Testis (tissue), 2 donors: ENCODE measurements around the gene B3GALNT2.
"Not testable (repeated sequence)": the region's sequence is repeated elsewhere in the genome, so short reads cannot be mapped to it uniquely, and the experiment has no call there.

ENCODE experiments used
- CTCF ChIP-seq, 3 experiments: fragments of 450-650 bp in 2 of 3; fragments of 200-600 bp in 1 of 3; sonication (generic) in 1 of 3; IDR thresholded peaks; one replicate each; pipeline ENCODE4 v1.5.1; 2016 to 2019; ENCODE audit warnings: antibody characterized with exemption in 3 of 3, mild to moderate bottlenecking in 2 of 3, moderate library complexity in 1 of 3
- POLR2A ChIP-seq: fragments of 450-650 bp; IDR thresholded peaks from one replicate; pipeline ENCODE4 v1.6.1; 2017; ENCODE audit warnings: antibody characterized with exemption, mild to moderate bottlenecking, moderate library complexity

- not testable (repeated sequence) for TF ChIP-seq CTCF (IDR thresholded peaks at IDR 0.05); POLR2A
Measured at GRCh38 chr1:235462832-235463231, 41.4 kb downstream of the B3GALNT2 start.
